Gastroesophageal sphincter (tissue), 4 donors: Measurements from ENCODE around the gene WDR31. TPM values are rescaled to one million over a fixed set of nuclear protein-coding genes. Genes with fewer than 3 reads are reported as not detected.

Experiments used
- ATAC-seq: fragments of 150-250 bp; one replicate; pipeline ENCODE4 v1.9.1; 2016; ENCODE audit warnings: mild to moderate bottlenecking, moderate library complexity
- H3K27ac ChIP-seq, 4 donors: fragments of 200-600 bp; sonication (generic) in 3 of 4; 1 replicate in 3 of 4; 2 replicates in 1 of 4; pipeline ENCODE4 v1.5.1; 2016 to 2019
- H3K27me3 ChIP-seq: fragments of 200-600 bp; sonication (generic); one replicate; pipeline ENCODE4 v1.5.1; 2019
- H3K36me3 ChIP-seq, 2 donors: fragments of 200-600 bp; sonication (generic); one replicate each; pipeline ENCODE4 v1.5.1; 2019; ENCODE audit warnings: control low read depth in 1 of 2
- H3K4me1 ChIP-seq, 3 donors: fragments of 200-600 bp; sonication (generic); 1 replicate in 2 of 3; 2 replicates in 1 of 3; pipeline ENCODE4 v1.5.1; 2016 to 2019; ENCODE audit warnings: control low read depth in 2 of 3
- H3K4me3 ChIP-seq, 2 donors: fragments of 200-600 bp; sonication (generic); one replicate each; pipeline ENCODE4 v1.5.1; 2019; ENCODE audit warnings: mild to moderate bottlenecking in 1 of 2, moderate library complexity in 1 of 2
- H3K9me3 ChIP-seq, 3 donors: fragments of 200-600 bp; sonication (generic); one replicate each; pipeline ENCODE4 v1.5.1; 2017 to 2019; ENCODE audit warnings: control low read depth in 2 of 3
- EP300 ChIP-seq: sonication (generic); formaldehyde crosslinking; IDR thresholded peaks from one replicate; pipeline ENCODE4 v1.6.1; 2017; ENCODE audit warnings: antibody characterized with exemption, mild to moderate bottlenecking
- POLR2A ChIP-seq, 2 donors: fragments of 450-650 bp; IDR thresholded peaks; one replicate each; pipeline ENCODE4 v1.6.1; 2017; ENCODE audit warnings: antibody characterized with exemption in 2 of 2, mild to moderate bottlenecking in 2 of 2, moderate library complexity in 1 of 2
- POLR2AphosphoS5 ChIP-seq: sonication (generic); formaldehyde crosslinking; IDR thresholded peaks from one replicate; pipeline ENCODE4 v1.6.1; 2017; ENCODE audit warnings: antibody characterized with exemption
- WGBS, 2 donors: methylation state at CpG; one replicate each; pipeline ENCODE4 v1.1.5; 2018; ENCODE audit warnings: low coverage in 1 of 2; 5-methylcytosine and 5-hydroxymethylcytosine counted together
- total RNA-seq, 4 donors: library from RNA; depleted of rRNA; stranded (reverse); fragments of >200 nt; gene quantifications; one replicate each; pipeline ENCODE4 v1.1.0, GENCODE V29; 2016
- TF ChIP-seq, protein P1 (sequence below), 4 experiments: fragments of 200-600 bp in 2 of 4; fragments of 450-650 bp in 2 of 4; sonication (generic) in 1 of 4; IDR thresholded peaks; one replicate each; pipeline ENCODE4 v1.5.1; 2017 to 2019; ENCODE audit warnings: antibody characterized with exemption in 4 of 4, mild to moderate bottlenecking in 2 of 4, moderate library complexity in 2 of 4

Gene WDR31
- total RNA-seq, 4 donors from 2014 or later = 1.2 to 2.8 (median 2.3) TPM

DNA sequence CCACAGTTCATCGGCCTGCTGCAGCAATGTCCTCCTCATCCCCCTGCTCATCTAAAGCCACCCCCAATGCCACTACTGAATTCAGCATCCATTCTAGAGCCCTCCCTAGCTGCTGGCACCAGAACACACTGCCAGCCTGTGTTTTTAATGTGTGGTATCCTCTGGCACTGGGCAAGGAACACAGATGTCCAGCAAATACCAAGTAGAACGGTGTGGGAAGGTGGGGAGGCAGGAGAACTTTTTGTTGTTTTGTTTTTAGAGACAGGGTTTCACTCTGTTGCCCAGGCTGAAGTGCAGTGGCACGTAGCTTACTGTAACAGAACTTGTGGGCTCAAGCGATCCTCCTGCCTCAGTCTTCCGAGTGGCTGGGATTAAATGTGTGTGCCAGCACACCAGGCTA is 32.0 kb upstream of the WDR31 start:
- no peak overlapping the region for H3K4me3 ChIP-seq
- no peak for ATAC-seq
- H3K36me3 ChIP-seq = peaks cover 0 to 31% of the 10 kb centered on the region in 2 donors
- H3K9me3 ChIP-seq = no peaks in the 10 kb centered on the region
- no peak overlapping the region for H3K27ac ChIP-seq
- no peaks in the 10 kb centered on the region for H3K27me3 ChIP-seq
- peaks cover 0 to 18% (median 4%) of the 10 kb centered on the region in 3 donors for H3K4me1 ChIP-seq
- WGBS, 2 donors = 88% methylated on average over 4 of the region's 5 CpGs; no CpG with 5 or more reads in 1 of the 2 donors
- TF ChIP-seq, protein P1, sequence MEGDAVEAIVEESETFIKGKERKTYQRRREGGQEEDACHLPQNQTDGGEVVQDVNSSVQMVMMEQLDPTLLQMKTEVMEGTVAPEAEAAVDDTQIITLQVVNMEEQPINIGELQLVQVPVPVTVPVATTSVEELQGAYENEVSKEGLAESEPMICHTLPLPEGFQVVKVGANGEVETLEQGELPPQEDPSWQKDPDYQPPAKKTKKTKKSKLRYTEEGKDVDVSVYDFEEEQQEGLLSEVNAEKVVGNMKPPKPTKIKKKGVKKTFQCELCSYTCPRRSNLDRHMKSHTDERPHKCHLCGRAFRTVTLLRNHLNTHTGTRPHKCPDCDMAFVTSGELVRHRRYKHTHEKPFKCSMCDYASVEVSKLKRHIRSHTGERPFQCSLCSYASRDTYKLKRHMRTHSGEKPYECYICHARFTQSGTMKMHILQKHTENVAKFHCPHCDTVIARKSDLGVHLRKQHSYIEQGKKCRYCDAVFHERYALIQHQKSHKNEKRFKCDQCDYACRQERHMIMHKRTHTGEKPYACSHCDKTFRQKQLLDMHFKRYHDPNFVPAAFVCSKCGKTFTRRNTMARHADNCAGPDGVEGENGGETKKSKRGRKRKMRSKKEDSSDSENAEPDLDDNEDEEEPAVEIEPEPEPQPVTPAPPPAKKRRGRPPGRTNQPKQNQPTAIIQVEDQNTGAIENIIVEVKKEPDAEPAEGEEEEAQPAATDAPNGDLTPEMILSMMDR (IDR thresholded peaks at IDR 0.05) = no peak

- Histone ChIP-seq H3K27me3 (no peaks in the 10 kb centered on the region), H3K4me3 (no peak overlapping the region), H3K4me1 (peaks cover 0 to 11% (median 4%) of the 10 kb centered on the region in 3 donors), H3K27ac (no peak overlapping the region), H3K9me3 (no peaks in the 10 kb centered on the region), H3K36me3 (peaks cover 0 to 31% of the 10 kb centered on the region in 2 donors)
- ATAC-seq = no peak
- 60 to 66% methylated on average over 3 to 6 of the region's 8 CpGs for WGBS, 2 donors
- TF ChIP-seq, protein P1 (IDR thresholded peaks at IDR 0.05) = no peak
- TF ChIP-seq EP300 = no peak
- TF ChIP-seq POLR2A (IDR thresholded peaks at IDR 0.05) = no peak
- no peak for TF ChIP-seq POLR2AphosphoS5
Observed at GRCh38 chr9:113370806-113371325, 30.8 kb upstream of the WDR31 start.

GRCh38 chr9:113369855-113370140 is 29.7 kb upstream of the WDR31 start:
- Histone ChIP-seq H3K4me3 (no peak overlapping the region), H3K27me3 (no peaks in the 10 kb centered on the region), H3K36me3 (peaks cover 0 to 27% of the 10 kb centered on the region in 2 donors), H3K9me3 (no peaks in the 10 kb centered on the region), H3K27ac (no peak overlapping the region), H3K4me1 (peaks cover 0 to under 1% (median 0%) of the 10 kb centered on the region in 3 donors)
- TF ChIP-seq, protein P1 (IDR thresholded peaks at IDR 0.05) = no peak
- no peak for TF ChIP-seq EP300
- TF ChIP-seq POLR2AphosphoS5 = no peak
- no peak for TF ChIP-seq POLR2A (IDR thresholded peaks at IDR 0.05)
- WGBS, 2 donors = no CpG with 5 or more reads among the region's 11 CpGs
- ATAC-seq = no peak

DNA sequence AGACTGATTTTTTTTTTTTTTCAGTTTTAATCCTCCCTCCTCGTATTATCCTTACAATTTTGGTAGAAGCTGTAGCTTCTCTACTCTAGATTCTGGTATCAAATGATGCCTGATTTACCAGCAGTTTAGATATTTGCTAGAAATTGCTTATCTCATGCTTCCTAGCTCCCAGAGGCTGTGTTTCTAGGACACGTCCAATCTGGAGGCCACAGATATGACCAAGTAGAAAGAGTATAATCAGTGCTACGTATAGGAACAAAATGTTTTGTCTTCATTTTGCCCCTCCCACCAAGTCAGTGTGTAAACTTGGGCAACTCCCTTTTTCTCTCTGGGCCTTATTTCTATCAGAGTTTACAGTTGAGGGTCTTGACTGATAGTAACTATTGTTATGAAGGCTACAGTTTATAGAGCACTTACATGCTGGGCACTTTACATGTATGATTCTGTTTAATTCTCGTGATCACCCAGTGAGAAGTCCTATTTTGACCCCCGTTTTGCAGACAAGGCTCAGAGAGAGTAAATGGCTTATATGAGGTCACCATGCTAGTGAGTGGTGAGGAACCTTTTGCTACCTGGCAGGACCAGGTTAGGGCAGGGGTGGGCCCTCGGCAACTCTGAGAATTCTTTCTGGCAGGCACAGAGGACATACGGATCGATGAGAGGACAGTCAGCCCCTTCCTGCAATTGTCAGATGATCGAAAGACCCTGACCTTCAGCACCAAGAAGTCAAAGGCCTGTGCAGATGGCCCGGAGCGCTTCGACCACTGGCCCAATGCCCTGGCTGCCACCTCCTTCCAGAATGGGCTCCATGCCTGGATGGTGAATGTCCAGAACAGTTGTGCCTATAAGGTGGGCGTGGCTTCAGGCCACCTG is 29.1 kb upstream of the WDR31 start:
- Histone ChIP-seq H3K27ac (no peak overlapping the region), H3K9me3 (no peaks in the 10 kb centered on the region), H3K27me3 (no peaks in the 10 kb centered on the region), H3K36me3 (peaks cover 0 to 22% of the 10 kb centered on the region in 2 donors), H3K4me1 (no peaks in the 10 kb centered on the region), H3K4me3 (no peak overlapping the region)
- no peak for ATAC-seq
- TF ChIP-seq EP300 (no peak), POLR2A (IDR thresholded peaks at IDR 0.05) (no peak), POLR2AphosphoS5 (no peak)
- TF ChIP-seq, protein P1 (IDR thresholded peaks at IDR 0.05) = no peak
- 67 to 76% methylated on average over 5 to 6 of the region's 13 CpGs for WGBS, 2 donors
